Measurements from ENCODE around the gene TRABD.

DNA sequence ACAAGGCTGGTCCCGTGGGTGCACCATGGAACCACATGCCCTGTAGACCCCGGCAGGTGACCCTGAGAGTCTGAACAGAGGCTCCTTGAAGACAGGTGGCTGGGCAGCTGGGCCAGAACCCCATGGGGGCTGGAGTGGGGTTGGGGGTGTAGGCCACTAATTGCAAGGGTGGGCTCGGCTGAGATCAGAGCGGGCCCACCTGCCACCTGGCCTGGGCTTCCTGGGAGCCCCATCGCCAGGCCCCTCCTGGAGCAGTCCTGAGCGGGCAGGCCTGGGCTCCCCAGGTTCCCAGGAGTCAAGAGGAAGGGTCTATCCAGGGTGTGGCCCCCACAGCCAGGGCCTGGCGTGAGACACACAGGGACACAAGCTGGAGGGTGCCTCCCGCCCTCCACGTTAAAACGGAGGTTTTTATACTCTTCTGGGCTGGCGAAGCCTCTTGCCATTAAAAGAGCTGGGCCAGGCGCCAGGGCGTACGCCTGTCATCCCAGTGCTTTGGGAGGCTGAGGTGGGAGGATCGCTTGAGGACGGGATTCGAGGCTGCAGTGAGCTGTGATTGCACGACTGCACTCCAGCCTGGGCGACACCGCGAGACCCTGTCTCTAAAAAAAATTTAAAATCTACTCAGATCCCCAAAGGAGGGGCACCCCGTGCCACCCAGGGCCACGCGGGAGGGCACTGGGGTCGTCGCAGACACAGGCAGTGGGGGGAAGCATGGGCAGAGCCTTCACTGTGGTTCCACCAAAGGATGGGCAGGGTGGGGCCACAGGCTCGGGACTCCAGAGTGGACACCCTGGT, 4.8 kb upstream of the TRABD start:
- TF ChIP-seq, protein P1, sequence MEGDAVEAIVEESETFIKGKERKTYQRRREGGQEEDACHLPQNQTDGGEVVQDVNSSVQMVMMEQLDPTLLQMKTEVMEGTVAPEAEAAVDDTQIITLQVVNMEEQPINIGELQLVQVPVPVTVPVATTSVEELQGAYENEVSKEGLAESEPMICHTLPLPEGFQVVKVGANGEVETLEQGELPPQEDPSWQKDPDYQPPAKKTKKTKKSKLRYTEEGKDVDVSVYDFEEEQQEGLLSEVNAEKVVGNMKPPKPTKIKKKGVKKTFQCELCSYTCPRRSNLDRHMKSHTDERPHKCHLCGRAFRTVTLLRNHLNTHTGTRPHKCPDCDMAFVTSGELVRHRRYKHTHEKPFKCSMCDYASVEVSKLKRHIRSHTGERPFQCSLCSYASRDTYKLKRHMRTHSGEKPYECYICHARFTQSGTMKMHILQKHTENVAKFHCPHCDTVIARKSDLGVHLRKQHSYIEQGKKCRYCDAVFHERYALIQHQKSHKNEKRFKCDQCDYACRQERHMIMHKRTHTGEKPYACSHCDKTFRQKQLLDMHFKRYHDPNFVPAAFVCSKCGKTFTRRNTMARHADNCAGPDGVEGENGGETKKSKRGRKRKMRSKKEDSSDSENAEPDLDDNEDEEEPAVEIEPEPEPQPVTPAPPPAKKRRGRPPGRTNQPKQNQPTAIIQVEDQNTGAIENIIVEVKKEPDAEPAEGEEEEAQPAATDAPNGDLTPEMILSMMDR (IDR thresholded peaks at IDR 0.05) = no peak
- TF ChIP-seq ZFX (IDR thresholded peaks at IDR 0.05; ENCODE audit: borderline replicate concordance) = no peak

Data from 22Rv1 (cell line).